ENCODE measurements around the gene SMCO2.

GRCh38 chr12:27428466-27428865, 18.1 kb upstream of the SMCO2 start:
- no peak for TF ChIP-seq POLR2AphosphoS5 (IDR thresholded peaks at IDR 0.05; ENCODE audit: borderline replicate concordance, low read depth, low read length)
- no peak for TF ChIP-seq FOXP2 (optimal IDR thresholded peaks at IDR 0.05; ENCODE audit: control extremely low read depth, extremely low read length, insufficient read depth)
- no peak for TF ChIP-seq EZH2 (IDR thresholded peaks at IDR 0.05)

Measured in SK-N-MC (cell line).